Breast epithelium (tissue), 4 donors: ENCODE data around the gene TNMD. TPM values are rescaled to one million over a fixed set of nuclear protein-coding genes. Genes with fewer than 3 reads are reported as not detected.

Experiments used
- DNase-seq, 2 donors: peaks; one replicate each; pipeline ENCODE4 v3.0.0-alpha.2; 2019; ENCODE audit warnings: low spot score in 2 of 2
- H3K27ac ChIP-seq, 2 donors: fragments of 200-600 bp; sonication (generic) in 1 of 2; one replicate each; pipeline ENCODE4 v1.5.1; 2016 to 2019; ENCODE audit warnings: mild to moderate bottlenecking in 1 of 2
- H3K27me3 ChIP-seq, 2 donors: fragments of 200-600 bp; sonication (generic) in 1 of 2; one replicate each; pipeline versions ENCODE4 v1.5.1 to v1.6.0; 2017 to 2019; ENCODE audit warnings: control low read depth in 1 of 2, mild to moderate bottlenecking in 1 of 2
- H3K36me3 ChIP-seq: fragments of 200-600 bp; one replicate; pipeline ENCODE4 v1.5.1; 2019
- H3K4me1 ChIP-seq, 2 donors: fragments of 200-600 bp; sonication (generic); one replicate each; pipeline ENCODE4 v1.5.1; 2016 to 2019; ENCODE audit warnings: control low read depth in 1 of 2
- H3K4me3 ChIP-seq, 3 donors: fragments of 200-600 bp; sonication (generic); 1 replicate in 2 of 3; 2 replicates in 1 of 3; pipeline ENCODE4 v1.5.1; 2016 to 2019; ENCODE audit warnings: mild to moderate bottlenecking in 3 of 3, moderate library complexity in 2 of 3
- H3K9me3 ChIP-seq, 2 donors: fragments of 200-600 bp; sonication (generic) in 1 of 2; one replicate each; pipeline ENCODE4 v1.5.1; 2016 to 2019; ENCODE audit warnings: control low read depth in 1 of 2
- POLR2A ChIP-seq: fragments of 450-650 bp; IDR thresholded peaks from one replicate; pipeline ENCODE4 v1.6.1; 2016; ENCODE audit warnings: antibody characterized with exemption, mild to moderate bottlenecking, moderate library complexity
- POLR2AphosphoS5 ChIP-seq, 3 donors: sonication (generic); formaldehyde crosslinking; IDR thresholded peaks; one replicate each; pipeline ENCODE4 v1.6.1; 2017; ENCODE audit warnings: antibody characterized with exemption in 3 of 3
- intact Hi-C: fragments of 100-400 bp; cut with DNase I; formaldehyde crosslinking; loops from one replicate; pipeline ENCODE4 v1.15.1; 2023; ENCODE audit warnings: low total_unique reads
- total RNA-seq, 3 donors: library from RNA; depleted of rRNA; stranded (reverse); fragments of >200 nt; gene quantifications; one replicate each; pipeline ENCODE4 v1.1.0, GENCODE V29; 2016
- TF ChIP-seq, protein P1 (sequence below), 3 donors: fragments of 450-650 bp; IDR thresholded peaks; one replicate each; pipeline ENCODE4 v1.5.1; 2016 to 2017; ENCODE audit warnings: antibody characterized with exemption in 3 of 3, mild to moderate bottlenecking in 3 of 3, moderate library complexity in 3 of 3

TNMD gene
- total RNA-seq, 3 donors from 2014 or later = 1.3 to 16.6 (median 7.5) TPM

DNA sequence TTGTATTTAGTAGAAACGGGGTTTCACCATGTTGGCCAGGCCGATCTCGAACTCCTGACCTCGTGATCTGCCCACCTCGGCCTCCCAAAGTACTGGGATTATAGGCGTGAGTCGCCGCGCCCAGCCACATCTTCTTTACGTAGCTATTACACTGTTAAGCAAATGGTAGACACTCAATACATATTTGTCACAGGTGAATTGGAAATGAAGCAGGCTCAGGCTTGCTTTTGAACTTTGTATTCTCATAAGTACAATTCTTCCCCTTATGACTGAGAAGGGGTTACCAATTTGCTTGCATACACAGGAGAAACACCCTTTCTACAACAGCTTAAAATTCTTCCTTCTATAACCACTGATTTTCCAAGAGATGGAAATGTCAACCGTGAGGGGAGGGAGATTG is 58.5 kb downstream of the TNMD start:
- peak overlapping the region; percentile 42 to 69 for H3K27ac ChIP-seq
- intact Hi-C loops = no loop called here
- no peaks in the 10 kb centered on the region for H3K4me1 ChIP-seq
- H3K27me3 ChIP-seq = peaks cover 0 to 60% of the 10 kb centered on the region in 2 donors
- TF ChIP-seq, protein P1, sequence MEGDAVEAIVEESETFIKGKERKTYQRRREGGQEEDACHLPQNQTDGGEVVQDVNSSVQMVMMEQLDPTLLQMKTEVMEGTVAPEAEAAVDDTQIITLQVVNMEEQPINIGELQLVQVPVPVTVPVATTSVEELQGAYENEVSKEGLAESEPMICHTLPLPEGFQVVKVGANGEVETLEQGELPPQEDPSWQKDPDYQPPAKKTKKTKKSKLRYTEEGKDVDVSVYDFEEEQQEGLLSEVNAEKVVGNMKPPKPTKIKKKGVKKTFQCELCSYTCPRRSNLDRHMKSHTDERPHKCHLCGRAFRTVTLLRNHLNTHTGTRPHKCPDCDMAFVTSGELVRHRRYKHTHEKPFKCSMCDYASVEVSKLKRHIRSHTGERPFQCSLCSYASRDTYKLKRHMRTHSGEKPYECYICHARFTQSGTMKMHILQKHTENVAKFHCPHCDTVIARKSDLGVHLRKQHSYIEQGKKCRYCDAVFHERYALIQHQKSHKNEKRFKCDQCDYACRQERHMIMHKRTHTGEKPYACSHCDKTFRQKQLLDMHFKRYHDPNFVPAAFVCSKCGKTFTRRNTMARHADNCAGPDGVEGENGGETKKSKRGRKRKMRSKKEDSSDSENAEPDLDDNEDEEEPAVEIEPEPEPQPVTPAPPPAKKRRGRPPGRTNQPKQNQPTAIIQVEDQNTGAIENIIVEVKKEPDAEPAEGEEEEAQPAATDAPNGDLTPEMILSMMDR (IDR thresholded peaks at IDR 0.05) = no peak
- no peak for TF ChIP-seq POLR2A
- TF ChIP-seq POLR2AphosphoS5 (IDR thresholded peaks at IDR 0.05) = no peak
- H3K4me3 ChIP-seq = no peak overlapping the region
- no peaks in the 10 kb centered on the region for H3K9me3 ChIP-seq
- no peaks in the 10 kb centered on the region for H3K36me3 ChIP-seq
- no peak for DNase-seq

- peaks cover 0 to 62% of the 10 kb centered on the region in 2 donors for H3K27me3 ChIP-seq
- peak within 1 kb of the TSS; percentile 34 to 59 (median 34) for H3K4me3 ChIP-seq
- peak in 1 of 2 donors; percentile 32 for DNase-seq
- no peaks in the 10 kb centered on the region for H3K4me1 ChIP-seq
- TF ChIP-seq POLR2A (no peak), POLR2AphosphoS5 (IDR thresholded peaks at IDR 0.05) (peak in 1 of 3 donors; percentile 59)
- TF ChIP-seq, protein P1 (IDR thresholded peaks at IDR 0.05) = no peak
- H3K9me3 ChIP-seq = no peaks in the 10 kb centered on the region
- intact Hi-C loops = no loop called here
- no peaks in the 10 kb centered on the region for H3K36me3 ChIP-seq
- peak within 1 kb of the TSS; percentile 69 to 79 for H3K27ac ChIP-seq
These were observed 59.5 kb downstream of the TNMD start, which contains the start of gene SRPX2 for GRCh38 chrX:100643956-100644860. Gene SRPX2, plus strand, starts transcription at chrX:100644199. Its CDS starts 2,124 bp downstream, at chrX:100646323.

- TF ChIP-seq, protein P1 (IDR thresholded peaks at IDR 0.05) = no peak
- TF ChIP-seq POLR2A (no peak), POLR2AphosphoS5 (IDR thresholded peaks at IDR 0.05) (no peak)
- H3K27me3 ChIP-seq = peaks cover 0 to 65% of the 10 kb centered on the region in 2 donors
- no peaks in the 10 kb centered on the region for H3K9me3 ChIP-seq
- no peaks in the 10 kb centered on the region for H3K4me1 ChIP-seq
- H3K27ac ChIP-seq = peak overlapping the region; percentile 69 to 79
- peak overlapping the region; percentile 34 to 59 (median 34) for H3K4me3 ChIP-seq
- H3K36me3 ChIP-seq = no peaks in the 10 kb centered on the region
- intact Hi-C loops = no loop called here
- no peak for DNase-seq
These were observed 60.4 kb downstream of the TNMD start for GRCh38 chrX:100645106-100645505.

GRCh38 chrX:100647095-100647494 is 62.4 kb downstream of the TNMD start:
- Histone ChIP-seq H3K27me3 (peaks cover 0 to 61% of the 10 kb centered on the region in 2 donors), H3K4me1 (no peaks in the 10 kb centered on the region), H3K36me3 (no peaks in the 10 kb centered on the region), H3K9me3 (no peaks in the 10 kb centered on the region), H3K27ac (peak overlapping the region; percentile 69 to 91), H3K4me3 (peak overlapping the region in 1 of 3 donors; percentile 4)
- DNase-seq = no peak
- TF ChIP-seq, protein P1 (IDR thresholded peaks at IDR 0.05) = no peak
- TF ChIP-seq POLR2A (no peak), POLR2AphosphoS5 (IDR thresholded peaks at IDR 0.05) (no peak)
- intact Hi-C loops = no loop called here

- Histone ChIP-seq H3K36me3 (no peaks in the 10 kb centered on the region), H3K4me1 (no peaks in the 10 kb centered on the region), H3K9me3 (no peaks in the 10 kb centered on the region), H3K4me3 (peak overlapping the region in 1 of 3 donors; percentile 4), H3K27ac (peak overlapping the region; percentile 69 to 91), H3K27me3 (peaks cover 0 to 56% of the 10 kb centered on the region in 2 donors)
- TF ChIP-seq POLR2A = no peak
- TF ChIP-seq, protein P1 (IDR thresholded peaks at IDR 0.05) = no peak
- intact Hi-C loops = no loop called here
- DNase-seq = no peak
These were observed 63.0 kb downstream of the TNMD start for GRCh38 chrX:100647739-100648138.
